HT-29 (cell line): ENCODE results near the gene EXOC3L4. TPM values are rescaled to one million over a fixed set of nuclear protein-coding genes. Genes with fewer than 3 reads are reported as not detected.

Source experiments
- DNase-seq: peaks from one replicate; pipeline ENCODE4 v3.0.0-alpha.2; 2015; ENCODE audit warnings: low spot score
- total RNA-seq: library from RNA; depleted of rRNA; stranded (reverse); fragments of >200 nt; shearing (Covaris generic); gene quantifications from 2 replicates; pipeline ENCODE4 v1.2.3, GENCODE V29; 2014

The EXOC3L4 gene
- total RNA-seq, 1 experiment from 2014 or later, result 3.9 TPM

- DNase-seq, result no peak
Observed at GRCh38 chr14:103070971-103071542, 23.5 kb upstream of the EXOC3L4 start.

- peak; percentile 59 for DNase-seq
Observed at GRCh38 chr14:103071544-103072251, 22.8 kb upstream of the EXOC3L4 start.

GRCh38 chr14:103072595-103073366, 21.7 kb upstream of the EXOC3L4 start:
- DNase-seq, result peak; percentile 74

DNA sequence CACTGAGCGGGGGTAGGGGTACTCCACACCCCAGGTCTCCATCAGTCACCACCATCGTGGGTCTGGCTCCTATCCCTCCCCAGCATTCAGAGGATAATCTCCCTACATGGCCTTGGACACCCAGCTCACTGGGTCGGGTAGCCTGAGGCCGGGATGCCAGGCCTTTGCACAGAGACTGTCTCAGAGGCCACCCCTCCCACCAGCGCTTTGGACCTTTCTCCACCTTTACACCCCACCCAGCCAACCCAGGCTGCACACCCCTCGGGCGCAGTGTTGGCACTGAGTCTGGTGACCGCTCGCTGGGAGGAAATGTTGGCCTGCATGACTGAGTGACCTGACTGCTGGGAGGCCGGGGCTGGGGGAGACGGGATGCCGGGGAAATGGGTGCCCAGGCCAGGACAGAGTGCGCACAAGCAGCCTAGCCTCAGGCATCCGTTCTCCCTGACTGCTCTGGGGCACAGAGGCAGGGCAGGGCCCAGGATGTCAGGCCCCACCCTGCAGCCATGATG, 21.1 kb upstream of the EXOC3L4 start:
- peak; percentile 54 for DNase-seq

DNA sequence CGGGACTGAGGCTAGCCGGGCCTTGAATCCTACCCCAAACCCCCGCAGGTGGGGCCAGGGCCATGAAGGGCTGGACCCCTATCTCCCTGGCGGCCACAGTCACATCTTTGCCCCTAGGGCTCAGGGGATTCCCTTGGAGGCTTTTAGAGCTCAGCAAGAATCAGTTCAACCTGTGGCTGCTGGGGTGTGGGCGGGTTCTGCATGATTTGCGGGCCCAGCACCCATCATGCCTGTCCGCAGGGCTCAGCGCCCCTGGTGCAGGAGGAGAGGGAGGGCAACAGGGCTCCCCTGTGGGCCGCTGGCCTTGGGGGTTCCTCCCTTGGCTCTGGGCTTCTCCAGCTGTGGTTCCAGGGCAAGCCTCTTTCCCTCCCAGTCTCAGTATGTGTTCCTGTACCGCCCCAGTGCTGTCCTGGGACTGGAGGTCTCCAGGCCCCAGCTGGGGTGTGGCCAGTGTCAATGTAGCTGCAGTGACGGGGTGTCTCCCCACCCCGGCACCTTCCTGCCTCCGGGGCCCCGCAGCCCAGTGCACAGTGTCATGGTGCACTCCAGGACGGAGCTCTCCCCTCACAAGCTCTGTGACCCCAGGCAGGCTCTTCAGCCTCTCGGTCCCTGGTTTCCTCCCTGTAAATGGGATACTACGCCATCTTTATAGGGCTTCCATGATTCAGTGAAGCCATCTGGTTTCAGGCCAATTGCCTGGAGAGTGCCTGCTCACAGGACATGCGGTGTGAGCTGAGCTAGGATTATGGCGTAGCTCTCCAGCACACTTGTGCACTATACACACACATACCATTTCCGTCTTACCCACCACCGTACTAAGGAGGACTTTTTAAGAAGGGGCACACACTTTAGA, 20.4 kb upstream of the EXOC3L4 start:
- peak; percentile 49 for DNase-seq

DNA sequence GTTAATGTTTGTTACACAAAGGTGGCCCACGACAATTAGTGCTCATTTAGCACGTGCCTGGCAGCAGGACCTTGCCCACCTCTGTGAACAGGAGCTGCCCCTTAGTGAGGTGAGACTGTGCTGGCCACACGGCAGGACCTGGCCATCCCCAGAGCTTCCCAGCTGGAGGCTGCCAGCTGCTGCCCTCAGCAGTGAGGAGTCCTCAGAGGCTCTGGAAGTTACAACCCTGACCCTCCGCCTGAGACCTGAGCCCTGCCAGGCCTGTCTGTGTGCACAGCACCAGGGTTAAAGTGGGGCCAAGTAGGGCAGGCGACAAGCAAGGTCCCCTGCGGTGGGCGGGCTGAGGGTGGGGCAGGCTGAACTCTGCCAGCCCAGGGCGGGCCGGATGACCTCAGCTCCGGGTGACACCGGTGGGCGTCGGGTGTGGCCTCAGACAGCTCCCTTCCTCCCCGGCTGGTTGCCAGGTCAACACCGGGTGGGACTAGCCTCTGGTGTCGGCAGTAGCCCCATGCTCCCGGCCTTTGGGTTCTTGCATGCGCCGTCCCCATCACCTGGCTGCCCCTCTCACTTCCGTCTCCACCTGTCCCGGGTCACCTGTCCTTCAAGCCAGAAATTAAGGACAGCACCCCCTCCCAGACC, 19.7 kb upstream of the EXOC3L4 start:
- peak; percentile 75 for DNase-seq

DNA sequence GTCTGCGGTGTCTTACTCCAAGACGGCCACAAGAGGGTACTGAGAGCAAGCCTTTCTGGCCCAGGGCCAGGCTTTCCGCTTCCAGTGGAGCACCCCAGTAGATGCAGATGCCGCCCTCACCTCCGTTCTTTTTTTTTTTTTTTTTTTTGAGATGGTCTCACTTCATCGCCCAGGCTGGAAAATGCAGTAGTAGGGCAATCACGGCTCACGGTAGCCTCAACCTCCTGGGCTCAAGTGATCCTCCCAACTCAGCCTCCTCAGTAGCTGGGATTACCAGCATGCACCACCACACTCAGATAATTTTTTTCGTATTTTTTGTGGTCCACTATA, 16.1 kb upstream of the EXOC3L4 start:
- DNase-seq, result peak; percentile 88

DNA sequence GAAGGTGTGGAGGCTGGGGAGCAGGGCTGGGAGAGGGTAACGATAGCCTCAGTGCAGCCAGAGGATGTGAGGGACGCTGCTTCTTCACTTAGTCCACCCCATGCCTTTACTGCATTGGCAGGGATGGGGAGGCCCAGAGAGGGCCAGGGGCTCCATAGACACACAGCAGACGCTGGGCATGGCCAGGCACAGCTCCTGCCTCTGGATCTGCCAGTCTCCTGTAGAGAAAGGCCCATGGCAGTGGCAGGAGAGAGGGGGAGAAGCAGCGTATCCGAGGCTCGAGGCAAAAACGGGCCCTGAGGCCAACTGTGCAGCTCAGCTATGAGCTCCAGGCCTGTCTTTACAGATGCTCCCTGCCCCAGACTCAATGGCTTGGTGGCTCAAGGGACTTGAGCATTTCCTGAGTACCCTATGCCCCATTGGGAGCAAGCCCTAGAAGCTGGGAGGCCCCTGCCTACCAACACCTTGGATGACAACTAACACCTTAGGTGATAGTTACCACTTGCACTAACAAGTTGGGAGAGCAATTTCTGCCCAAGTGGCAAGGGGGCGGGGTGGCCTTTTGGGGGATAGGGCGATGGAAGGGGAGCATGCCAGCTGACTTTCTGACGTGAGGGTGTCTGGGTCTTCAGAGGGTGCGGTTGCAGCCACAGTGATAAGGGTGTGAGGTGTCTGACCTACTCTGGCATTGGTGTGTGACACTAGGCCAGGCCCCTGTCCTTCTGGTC, 15.5 kb upstream of the EXOC3L4 start:
- no peak for DNase-seq

DNA sequence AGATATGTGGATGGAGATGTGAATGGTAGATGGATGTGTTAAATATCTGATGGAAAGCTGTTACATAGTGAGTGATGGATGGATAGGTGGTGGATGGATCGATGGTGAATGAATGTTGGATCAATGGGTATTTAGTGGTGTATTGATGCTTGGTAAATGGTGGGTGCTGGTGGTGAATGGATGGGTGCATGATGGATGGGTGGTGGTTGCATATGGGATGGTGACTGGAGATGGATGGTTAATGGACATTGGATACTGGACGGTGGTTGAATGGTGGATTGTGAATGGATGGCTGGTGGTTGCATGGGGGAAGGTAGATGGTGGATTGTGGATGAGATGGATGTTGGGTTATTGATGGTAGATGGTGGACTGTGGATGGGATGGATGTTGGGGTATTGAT, 12.6 kb upstream of the EXOC3L4 start:
- DNase-seq, result no peak

DNA sequence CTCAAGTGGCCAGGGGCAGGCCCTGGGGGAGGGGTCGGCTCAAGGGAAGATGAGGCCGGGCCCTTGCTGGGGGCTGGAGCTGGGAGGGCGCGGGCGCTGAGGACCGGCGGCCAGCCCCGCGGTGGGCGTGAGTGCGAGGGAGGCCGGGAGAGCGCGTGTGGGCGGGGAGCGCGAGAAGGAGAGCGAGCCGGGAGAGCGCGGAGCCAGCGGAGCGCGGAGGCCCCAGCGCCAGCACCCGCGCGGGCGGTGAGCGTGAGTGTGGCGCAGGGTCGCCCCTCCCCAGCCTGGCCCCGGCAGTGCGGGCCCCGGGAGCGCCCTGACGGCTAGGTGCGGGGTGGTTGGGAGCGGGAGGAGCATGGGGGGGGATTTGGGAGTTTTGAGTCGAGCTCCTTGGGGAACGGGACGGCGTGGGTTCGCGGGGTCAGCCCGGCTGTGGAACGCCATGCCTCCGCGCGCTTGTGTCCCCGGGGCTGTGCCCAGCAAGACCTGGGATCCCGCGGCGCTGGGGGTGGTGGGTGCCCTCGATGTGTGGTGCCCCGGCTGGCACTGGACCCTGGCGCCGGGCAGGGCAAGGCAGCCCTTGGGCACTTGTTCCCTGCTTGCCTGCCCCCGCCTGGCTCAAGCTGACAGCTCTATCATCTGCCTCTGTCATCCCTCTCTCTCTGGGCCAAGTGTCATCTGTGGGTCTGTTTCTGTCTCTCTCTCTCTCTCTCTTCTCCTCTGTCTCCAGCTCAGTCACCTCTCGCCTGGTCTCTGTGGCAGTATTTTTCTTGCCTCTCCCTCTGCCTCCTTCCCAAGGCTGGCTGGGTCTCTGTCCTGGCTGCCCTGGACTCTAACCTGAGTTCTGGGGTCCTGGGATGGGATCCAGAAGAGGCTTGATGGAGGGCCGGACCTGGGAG, 10.3 kb upstream of the EXOC3L4 start, which contains the start of gene LBHD2:
LBHD2 (plus strand) TSS at position 190 of the 899 bp plus-strand sequence. CDS start 1,803 bp downstream, outside the sequence.
- DNase-seq, result no peak

DNA sequence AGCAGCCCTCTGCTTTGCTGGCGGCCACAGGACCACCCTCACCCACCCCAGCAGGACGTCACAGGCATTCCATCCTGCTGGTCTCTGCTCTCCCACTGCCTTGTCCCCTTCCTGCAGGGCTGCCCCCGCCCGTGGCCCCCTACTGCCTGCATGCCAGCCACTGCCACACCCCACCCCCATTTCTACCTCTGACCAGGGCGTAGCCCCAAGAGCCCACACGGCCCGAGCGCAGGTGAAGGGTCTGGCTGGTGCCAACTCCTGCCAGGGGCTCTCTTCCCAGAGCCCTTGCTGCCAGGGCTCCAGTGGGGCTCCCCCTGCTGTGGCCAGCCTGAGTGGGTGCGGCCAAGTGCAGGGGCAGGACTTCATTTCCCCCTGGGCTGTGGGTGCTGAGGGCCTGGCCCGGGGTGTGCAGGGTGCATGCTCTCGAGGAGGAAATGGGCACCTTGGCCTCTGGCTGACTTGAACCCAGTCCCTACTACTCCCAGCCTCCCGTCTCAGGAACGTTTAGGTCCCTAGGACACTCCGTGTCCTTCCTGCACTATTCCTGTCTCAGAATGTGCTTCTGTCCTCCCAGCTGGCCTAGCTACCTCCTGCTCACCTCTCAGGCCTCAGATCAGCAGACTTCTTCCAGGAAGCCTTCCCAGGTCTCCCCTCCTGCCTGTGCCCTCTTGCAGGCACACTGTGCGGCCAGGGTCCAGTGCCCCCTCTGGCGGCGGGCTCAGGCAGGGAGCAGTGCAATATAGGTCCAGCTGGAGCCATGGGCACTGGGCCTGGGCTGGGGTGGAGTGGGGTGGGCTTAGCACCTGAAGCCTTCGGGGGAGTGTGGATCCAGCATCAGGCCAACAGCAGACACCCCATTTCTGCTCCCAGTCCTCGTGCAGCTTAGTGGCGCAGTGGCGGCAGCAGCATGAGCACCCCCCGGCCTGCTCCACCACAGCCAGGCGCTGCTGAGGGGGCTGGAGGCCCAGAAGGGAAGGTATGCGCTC, 9.1 kb upstream of the EXOC3L4 start:
- peak; percentile 20 for DNase-seq

DNA sequence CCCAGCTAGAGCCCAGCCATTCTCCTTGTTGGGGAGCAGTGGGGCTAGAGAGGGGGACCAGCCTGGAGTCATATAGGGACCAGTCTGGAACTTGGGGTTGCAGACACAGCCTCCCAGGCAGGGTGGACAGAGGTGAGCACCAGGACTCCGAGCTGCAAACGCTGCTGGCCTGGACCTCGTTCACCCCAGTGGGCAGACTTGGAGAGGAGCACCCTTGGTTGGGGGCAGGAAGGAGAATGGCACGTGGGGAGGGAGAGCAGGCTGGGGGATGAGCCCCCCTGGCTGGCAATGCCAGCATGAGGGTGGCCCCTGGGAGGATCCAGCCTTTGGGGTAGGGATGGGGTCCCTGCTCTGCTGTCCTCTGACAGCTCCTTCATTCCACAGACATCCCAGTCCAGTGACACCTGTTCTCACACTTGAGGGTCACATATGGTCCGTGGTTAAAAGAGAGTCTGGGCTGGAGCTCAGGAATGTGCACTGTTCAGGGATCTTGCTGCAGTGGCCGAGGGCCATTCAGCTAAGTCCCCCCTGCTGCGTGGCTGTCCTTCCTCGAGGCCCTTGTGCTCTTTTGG, 7.7 kb upstream of the EXOC3L4 start:
- DNase-seq, result no peak

DNA sequence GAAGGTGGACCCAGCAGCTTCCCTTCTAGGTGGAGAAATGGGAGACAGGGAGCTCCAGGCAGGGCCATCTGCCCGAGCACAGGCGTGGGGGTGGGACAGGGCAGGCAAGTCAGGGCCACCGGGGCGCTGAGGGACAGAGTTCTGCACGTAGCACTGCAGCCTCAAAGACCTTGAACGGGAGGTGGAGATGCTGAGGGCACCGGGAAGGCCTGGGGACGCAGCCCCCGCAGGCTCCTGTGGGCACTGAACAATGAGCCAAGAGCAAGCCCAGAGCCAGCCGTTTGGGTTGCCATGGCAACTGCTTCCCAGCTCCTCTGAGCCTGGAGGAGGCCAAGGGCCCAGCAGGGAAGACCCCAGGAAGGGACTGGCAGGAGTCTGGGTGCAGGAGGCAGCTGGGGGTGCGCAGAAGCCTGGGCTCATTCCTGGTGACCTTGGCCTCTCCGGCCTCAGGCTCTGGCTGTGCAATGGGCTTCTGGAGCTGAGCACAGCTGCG, 7.1 kb upstream of the EXOC3L4 start:
- DNase-seq, result no peak

DNA sequence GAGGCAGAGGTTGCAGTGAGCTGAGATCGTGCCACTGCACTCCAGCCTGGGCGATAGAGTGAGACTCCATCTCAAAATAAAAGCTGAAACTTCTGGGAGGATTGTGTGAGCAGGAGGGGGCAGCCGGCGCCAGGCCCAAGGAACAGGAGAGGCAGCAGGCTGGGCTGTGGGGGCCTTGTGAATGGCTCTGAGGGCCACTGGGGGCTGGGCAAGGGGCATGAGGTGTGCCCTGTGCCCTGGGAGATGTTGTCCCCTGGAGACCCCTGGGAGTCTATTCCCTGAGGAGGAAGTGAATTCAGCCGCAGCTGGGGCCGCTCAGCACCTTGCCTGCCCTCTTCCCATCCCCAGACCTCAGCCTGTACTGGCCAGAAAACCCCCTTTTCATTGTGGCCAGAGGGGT, 5.6 kb upstream of the EXOC3L4 start:
- no peak for DNase-seq

DNA sequence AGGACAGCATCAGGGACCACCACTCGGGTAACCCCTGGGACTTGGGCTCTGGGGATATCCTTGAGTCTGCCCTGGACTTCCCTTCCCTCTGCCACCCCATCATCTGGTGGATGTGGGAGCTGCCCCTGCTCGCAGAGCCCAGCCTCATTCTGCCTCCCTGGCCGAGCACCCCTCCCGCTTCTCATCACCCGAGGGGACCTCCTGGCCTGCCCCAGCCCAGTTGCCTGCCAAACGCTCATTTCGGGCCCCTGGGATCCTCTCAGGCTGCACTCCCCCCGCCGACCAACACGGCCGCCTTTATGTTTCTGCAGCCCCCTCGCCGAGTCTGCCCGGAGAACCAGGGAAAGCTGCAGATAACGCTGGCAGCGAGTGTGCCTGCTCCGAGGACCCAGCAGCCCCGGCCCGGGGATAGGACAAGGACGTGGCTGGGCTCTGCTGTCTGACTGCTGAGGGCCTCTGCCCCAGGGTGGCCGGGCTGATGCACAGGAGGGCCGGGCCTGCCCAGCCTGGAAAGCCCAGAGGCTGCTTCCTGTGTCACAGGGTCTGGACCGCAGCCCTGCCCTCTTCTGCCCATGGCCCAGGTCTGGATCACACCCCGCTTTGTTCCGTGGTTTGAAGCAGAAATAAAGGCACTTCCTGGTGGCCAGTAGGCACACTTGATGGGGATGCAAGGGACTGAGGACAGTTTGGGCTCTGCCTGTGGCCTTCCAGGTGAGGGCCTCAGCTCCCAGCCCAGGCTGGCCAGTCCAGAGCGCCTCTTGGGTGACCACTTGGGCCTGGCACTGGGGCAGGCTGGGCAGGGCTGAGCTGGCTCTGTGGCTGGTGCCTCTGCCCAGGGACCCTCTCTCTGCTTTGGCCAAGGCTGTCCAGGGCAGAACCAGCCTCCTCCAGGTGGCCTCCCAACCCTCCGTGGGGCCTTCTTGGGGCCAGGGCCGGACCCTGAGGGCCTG, 4.9 kb upstream of the EXOC3L4 start:
- peak; percentile 1 for DNase-seq

DNA sequence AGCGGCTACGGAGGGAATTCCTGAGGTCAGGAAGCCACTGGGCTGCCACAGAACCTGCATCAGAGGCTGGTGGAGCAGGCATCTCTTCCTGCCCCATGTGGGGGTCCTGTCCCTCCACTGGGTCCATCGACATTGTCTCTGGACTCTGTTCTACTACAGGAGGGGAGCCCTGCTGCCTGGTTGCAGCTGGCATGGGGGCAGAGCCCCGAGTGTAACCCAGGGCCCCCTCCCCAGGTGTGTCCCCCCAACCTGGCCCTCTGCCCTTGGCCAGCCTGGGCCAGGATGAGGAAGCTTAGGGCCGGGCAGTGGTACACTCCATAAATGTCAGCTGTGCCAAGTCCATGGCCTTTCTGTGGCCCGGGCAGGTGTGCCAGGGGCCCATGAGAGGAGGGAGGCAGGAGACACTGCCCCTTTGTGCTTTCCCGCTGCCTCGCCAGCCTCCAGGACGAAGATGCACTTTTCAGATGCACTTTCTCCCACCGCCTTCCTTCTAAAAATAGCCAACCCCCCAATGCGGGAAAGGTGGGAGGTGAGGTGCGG, 4.0 kb upstream of the EXOC3L4 start:
- DNase-seq, result peak; percentile 0
